Activated T-helper 1 cell treated with anti-CD3 and anti-CD28 coated beads, Interleukin-2, amount 50 U/mL, for 16 hours (primary cell): ENCODE results near the gene RALGPS2.

Source experiments
- DNase-seq, 2 donors: peaks; one replicate each; pipeline ENCODE4 v3.0.0-alpha.2; 2020; ENCODE audit warnings: low read depth in 1 of 2, low spot score in 1 of 2

The RALGPS2 gene

GRCh38 chr1:178724728-178725465 is at the start of gene RALGPS2:
Gene RALGPS2, plus strand, starts transcription at chr1:178725244. Its CDS starts 51,521 bp downstream, at chr1:178776765.
- peak; percentile 15 to 40 for DNase-seq

GRCh38 chr1:178679237-178679636 is 45.8 kb upstream of the RALGPS2 start:
- DNase-seq = no peak

- no peak for DNase-seq
Measured at GRCh38 chr1:178682429-178682828, 42.6 kb upstream of the RALGPS2 start.

- no peak for DNase-seq
Measured at GRCh38 chr1:178682886-178683285, 42.2 kb upstream of the RALGPS2 start.

- DNase-seq = no peak
Measured at GRCh38 chr1:178683291-178683690, 41.8 kb upstream of the RALGPS2 start.

GRCh38 chr1:178684111-178684510 is 40.9 kb upstream of the RALGPS2 start:
- DNase-seq = no peak

GRCh38 chr1:178684542-178685000 is 40.5 kb upstream of the RALGPS2 start:
- no peak for DNase-seq

- no peak for DNase-seq
Measured at GRCh38 chr1:178686407-178686806, 38.6 kb upstream of the RALGPS2 start.

GRCh38 chr1:178688244-178688643 is 36.8 kb upstream of the RALGPS2 start:
- DNase-seq = no peak

GRCh38 chr1:178689769-178690168 is 35.3 kb upstream of the RALGPS2 start:
- DNase-seq = no peak

GRCh38 chr1:178690496-178690895 is 34.5 kb upstream of the RALGPS2 start:
- DNase-seq = no peak

- no peak for DNase-seq
Measured at GRCh38 chr1:178692564-178693327, 32.3 kb upstream of the RALGPS2 start.

GRCh38 chr1:178693366-178693765 is 31.7 kb upstream of the RALGPS2 start:
- no peak for DNase-seq

- DNase-seq = no peak
Measured at GRCh38 chr1:178694923-178695525, 30.0 kb upstream of the RALGPS2 start.

GRCh38 chr1:178702146-178702545 is 22.9 kb upstream of the RALGPS2 start:
- no peak for DNase-seq

GRCh38 chr1:178704833-178705232 is 20.2 kb upstream of the RALGPS2 start:
- no peak for DNase-seq

- DNase-seq = no peak
Measured at GRCh38 chr1:178706432-178706831, 18.6 kb upstream of the RALGPS2 start.

- DNase-seq = no peak
Measured at GRCh38 chr1:178713259-178713658, 11.8 kb upstream of the RALGPS2 start.

GRCh38 chr1:178714453-178714852 is 10.6 kb upstream of the RALGPS2 start:
- DNase-seq = no peak

- no peak for DNase-seq
Measured at GRCh38 chr1:178716111-178716510, 8.9 kb upstream of the RALGPS2 start.

GRCh38 chr1:178718520-178718919 is 6.5 kb upstream of the RALGPS2 start:
- DNase-seq = no peak

- DNase-seq = no peak
Measured at GRCh38 chr1:178723546-178723945, 1.5 kb upstream of the RALGPS2 start.
